ENCODE measurements around the gene AMN1.
"Not testable (repeated sequence)": the region's sequence is repeated elsewhere in the genome, so short reads cannot be mapped to it uniquely, and the experiment has no call there.

The AMN1 gene

GRCh38 chr12:31702047-31702446, 26.8 kb downstream of the AMN1 start:
- H3K9me3 ChIP-seq, result peaks cover 6% of the 10 kb centered on the region
- TF ChIP-seq Cebpa-rat (IDR thresholded peaks at IDR 0.05), result no peak
- no peaks in the 10 kb centered on the region for H4K20me1 ChIP-seq

GRCh38 chr12:31689921-31690320, 38.9 kb downstream of the AMN1 start:
- peaks cover 22% of the 10 kb centered on the region for H3K9me3 ChIP-seq
- peaks cover 43% of the 10 kb centered on the region for H3K36me3 ChIP-seq
- H4K20me1 ChIP-seq, H3K27me3 ChIP-seq, H3K27ac ChIP-seq, H3K4me3 ChIP-seq, H3K4me2 ChIP-seq, H3K9ac ChIP-seq: not testable (repeated sequence)
- H3K4me1 ChIP-seq, result peaks cover 17% of the 10 kb centered on the region

More at GRCh38 chr12:31702047-31702446, 26.8 kb downstream of the AMN1 start:
- Histone ChIP-seq H3K4me1 (no peaks in the 10 kb centered on the region), H3K27me3 (no peaks in the 10 kb centered on the region), H3K36me3 (peaks cover 20% of the 10 kb centered on the region), H3K4me3 (no peak overlapping the region), H3K27ac (no peak overlapping the region), H3K9ac (no peak overlapping the region), H3K4me2 (no peak overlapping the region)

- Histone ChIP-seq H3K4me2 (peak overlapping the region; percentile 75), H3K9me3 (peaks cover 48% of the 10 kb centered on the region), H3K9ac (peak overlapping the region; percentile 53; the same call in 1 of the 2 replicates), H4K20me1 (no peaks in the 10 kb centered on the region), H3K4me3 (no peak overlapping the region), H3K4me1 (peaks cover 17% of the 10 kb centered on the region), H3K27me3 (no peaks in the 10 kb centered on the region), H3K27ac (peak overlapping the region; percentile 71), H3K36me3 (peaks cover 51% of the 10 kb centered on the region)
- no peak for TF ChIP-seq Cebpa-rat (IDR thresholded peaks at IDR 0.05)
Measured at GRCh38 chr12:31687101-31687527, 41.7 kb downstream of the AMN1 start.

GRCh38 chr12:31685801-31686200, 43.0 kb downstream of the AMN1 start:
- peak overlapping the region; percentile 75; the same call in 1 of the 2 replicates for H3K4me2 ChIP-seq
- H4K20me1 ChIP-seq, result no peaks in the 10 kb centered on the region
- TF ChIP-seq Cebpa-rat (IDR thresholded peaks at IDR 0.05), result no peak
- H3K9ac ChIP-seq, result no peak overlapping the region
- peaks cover 17% of the 10 kb centered on the region for H3K4me1 ChIP-seq
- peaks cover 51% of the 10 kb centered on the region for H3K36me3 ChIP-seq
- no peak overlapping the region for H3K4me3 ChIP-seq
- no peaks in the 10 kb centered on the region for H3K27me3 ChIP-seq
- no peak overlapping the region for H3K27ac ChIP-seq
- peaks cover 48% of the 10 kb centered on the region for H3K9me3 ChIP-seq

GRCh38 chr12:31682136-31682962, 46.5 kb downstream of the AMN1 start:
- TF ChIP-seq Cebpa-rat (IDR thresholded peaks at IDR 0.05), result no peak
- Histone ChIP-seq H4K20me1 (no peaks in the 10 kb centered on the region), H3K27me3 (no peaks in the 10 kb centered on the region), H3K9ac (no peak overlapping the region), H3K4me2 (no peak overlapping the region), H3K9me3 (peaks cover 40% of the 10 kb centered on the region), H3K36me3 (peaks cover 36% of the 10 kb centered on the region), H3K4me3 (no peak overlapping the region), H3K4me1 (peaks cover 14% of the 10 kb centered on the region), H3K27ac (no peak overlapping the region)

- no peak overlapping the region for H3K9ac ChIP-seq
- no peak overlapping the region for H3K4me2 ChIP-seq
- H4K20me1 ChIP-seq, result no peaks in the 10 kb centered on the region
- H3K36me3 ChIP-seq, result peaks cover 27% of the 10 kb centered on the region
- no peak overlapping the region for H3K27ac ChIP-seq
- H3K4me3 ChIP-seq, result no peak overlapping the region
- H3K9me3 ChIP-seq, result peaks cover 19% of the 10 kb centered on the region
- H3K4me1 ChIP-seq, result no peaks in the 10 kb centered on the region
- H3K27me3 ChIP-seq, result no peaks in the 10 kb centered on the region
- TF ChIP-seq Cebpa-rat (IDR thresholded peaks at IDR 0.05), result no peak
Measured at GRCh38 chr12:31672521-31672920, 56.3 kb downstream of the AMN1 start.

- H3K27ac ChIP-seq, H3K4me3 ChIP-seq, H3K4me1 ChIP-seq, H3K4me2 ChIP-seq, H3K9ac ChIP-seq, H4K20me1 ChIP-seq, H3K27me3 ChIP-seq: not testable (repeated sequence)
- Histone ChIP-seq H3K36me3 (peaks cover 16% of the 10 kb centered on the region), H3K9me3 (peaks cover 36% of the 10 kb centered on the region)
Measured at GRCh38 chr12:31669582-31669981, 59.2 kb downstream of the AMN1 start.

GRCh38 chr12:31669020-31669419, 59.8 kb downstream of the AMN1 start:
- no peaks in the 10 kb centered on the region for H3K4me1 ChIP-seq
- no peak overlapping the region for H3K9ac ChIP-seq
- H3K27ac ChIP-seq, result no peak overlapping the region
- no peak overlapping the region for H3K4me3 ChIP-seq
- no peak for TF ChIP-seq Cebpa-rat (IDR thresholded peaks at IDR 0.05)
- no peaks in the 10 kb centered on the region for H3K27me3 ChIP-seq
- H4K20me1 ChIP-seq, result no peaks in the 10 kb centered on the region
- H3K36me3 ChIP-seq, result peaks cover 14% of the 10 kb centered on the region
- H3K9me3 ChIP-seq, result peaks cover 36% of the 10 kb centered on the region
- no peak overlapping the region for H3K4me2 ChIP-seq

- H3K9ac ChIP-seq, result no peak overlapping the region
- no peak overlapping the region for H3K4me3 ChIP-seq
- H3K9me3 ChIP-seq, result peaks cover 25% of the 10 kb centered on the region
- H3K27me3 ChIP-seq, result no peaks in the 10 kb centered on the region
- H3K27ac ChIP-seq, result no peak overlapping the region
- H3K4me2 ChIP-seq, result no peak overlapping the region
- no peaks in the 10 kb centered on the region for H4K20me1 ChIP-seq
- no peak for TF ChIP-seq Cebpa-rat (IDR thresholded peaks at IDR 0.05)
- 0 out of 2 replicates have a peak, but pooled peaks cover 5% of the 10 kb centered on the region for H3K4me1 ChIP-seq
- no peaks in the 10 kb centered on the region for H3K36me3 ChIP-seq
Measured at GRCh38 chr12:31664038-31664437, 64.8 kb downstream of the AMN1 start.

- H3K9ac ChIP-seq, result no peak overlapping the region
- H3K4me3 ChIP-seq, result no peak overlapping the region
- no peaks in the 10 kb centered on the region for H3K27me3 ChIP-seq
- H3K4me2 ChIP-seq, result no peak overlapping the region
- peaks cover 6% of the 10 kb centered on the region for H3K4me1 ChIP-seq
- no peak overlapping the region for H3K27ac ChIP-seq
- H4K20me1 ChIP-seq, result no peaks in the 10 kb centered on the region
- H3K36me3 ChIP-seq, result no peaks in the 10 kb centered on the region
- peaks cover 21% of the 10 kb centered on the region for H3K9me3 ChIP-seq
- TF ChIP-seq Cebpa-rat (IDR thresholded peaks at IDR 0.05), result no peak
Measured at GRCh38 chr12:31663576-31663975, 65.2 kb downstream of the AMN1 start.

All from BLaER1 (cell line).